K562 (cell line): ENCODE data around the gene ZEB2. TPM values are rescaled to one million over a fixed set of nuclear protein-coding genes. Genes with fewer than 3 reads are reported as not detected.

Source experiments
- ATF3 ChIP-seq, 2 experiments: fragments of 450-650 bp in 1 of 2; sonication (generic) in 1 of 2; formaldehyde crosslinking in 1 of 2; IDR thresholded peaks in 1 of 2; conservative IDR thresholded peaks in 1 of 2; 2 replicates each; pipeline versions ENCODE4 v1.6.1 to v1.8.1; 2016 to 2023; ENCODE audit warnings: mild to moderate bottlenecking in 2 of 2, moderate library complexity in 2 of 2, inconsistent platforms in 1 of 2, missing genetic modification reagents in 1 of 2
- ELK3 ChIP-seq: fragments of 450-650 bp; formaldehyde crosslinking; IDR thresholded peaks from 2 replicates; pipeline ENCODE4 v1.4.0; 2020; ENCODE audit warnings: mild to moderate bottlenecking
- KDM1A ChIP-seq, 2 experiments: fragments of 450-650 bp; IDR thresholded peaks; 2 replicates each; pipeline ENCODE4 v1.6.1; 2016; ENCODE audit warnings: mild to moderate bottlenecking in 2 of 2
- NR0B1 ChIP-seq: fragments of 450-650 bp; IDR thresholded peaks from one replicate; pipeline ENCODE4 v1.6.1; 2018; ENCODE audit warnings: mild to moderate bottlenecking, moderate library complexity; ENCODE audit not compliant: partially characterized antibody
- PRMT5 ChIP-seq: sonication (generic); formaldehyde crosslinking; IDR thresholded peaks from 2 replicates; pipeline ENCODE4 v1.5.0; 2020; ENCODE audit warnings: missing genetic modification reagents
- RBBP5 ChIP-seq: fragments of 200-600 bp; sonication (generic); IDR thresholded peaks from 2 replicates; pipeline ENCODE4 v1.6.1; 2012; ENCODE audit warnings: borderline replicate concordance, mild to moderate bottlenecking, low read length, control low read depth, inconsistent platforms; ENCODE audit not compliant: insufficient read depth, poor library complexity, severe bottlenecking
- SPI1 ChIP-seq: IDR thresholded peaks from 2 replicates; pipeline ENCODE4 v1.6.1; 2011; ENCODE audit warnings: low read depth, low read length, control low read depth, borderline replicate concordance
- STAT5B ChIP-seq: fragments of 250-450 bp; sonication (Bioruptor Pico); IDR thresholded peaks from 2 replicates; pipeline ENCODE4 v1.8.0; 2021; ENCODE audit warnings: mild to moderate bottlenecking, inconsistent platforms
- TCF7L2 ChIP-seq: fragments of 150-350 bp; IDR thresholded peaks from 2 replicates; pipeline ENCODE4 v1.6.1; 2016; ENCODE audit warnings: low read depth, mild to moderate bottlenecking, low read length, moderate library complexity
- TEAD2 ChIP-seq: fragments of 450-650 bp; IDR thresholded peaks from 2 replicates; pipeline ENCODE4 v1.6.1; 2016; ENCODE audit warnings: missing genetic modification characterization, control low read depth, missing compliant biosample characterization
- ZC3H4 ChIP-seq: sonication (generic); formaldehyde crosslinking; IDR thresholded peaks from 2 replicates; pipeline ENCODE4 v1.9.0; 2021; ENCODE audit warnings: missing genetic modification reagents, borderline replicate concordance
- ZNF318 ChIP-seq, 2 experiments: fragments of 450-650 bp; IDR thresholded peaks; 2 replicates each; pipeline ENCODE4 v1.6.1; 2016; ENCODE audit warnings: mild to moderate bottlenecking in 2 of 2, borderline replicate concordance in 1 of 2, low read depth in 1 of 2, moderate library complexity in 1 of 2
- ZNF384 ChIP-seq: IDR thresholded peaks from 2 replicates; pipeline ENCODE4 v1.6.1; 2012; ENCODE audit warnings: low read depth, low read length, improper control_type of control experiment
- polyA plus RNA-seq, 8 experiments: library from polyadenylated mRNA; depleted of rRNA in 4 of 8; stranded (reverse) in 5 of 8; unstranded in 3 of 8; fragments of >200 nt; fragmentation: Nextera tagmentation in 2 of 8; fragmentation: Illumina TruSeq in 1 of 8; extraction: Ambion mirVana in 2 of 8; extraction: Trizol in 1 of 8; gene quantifications; 2 replicates each; pipeline versions ENCODE4 v1.2.1 to v1.2.3, GENCODE V29; 2011 to 2014; ENCODE audit warnings: inconsistent platforms in 1 of 8, missing spikeins in 1 of 8
- total RNA-seq, 7 experiments: library from RNA; depleted of rRNA in 6 of 7; stranded (reverse); fragments of >200 nt in 6 of 7; fragmentation: Illumina TruSeq in 2 of 7; extraction: Trizol in 2 of 7; gene quantifications; 2 replicates each; pipeline versions ENCODE4 v1.2.1 to v1.2.3, GENCODE V29; 2011 to 2021; ENCODE audit warnings: low replicate concordance in 1 of 7

The ZEB2 gene
- total and polyA plus RNA-seq, 9 of the 15 experiments (the other 6 are each of a cell fraction or from before 2014, with no cell fraction given), result 15.1 to 113 (median 72.3) TPM

GRCh38 chr2:144510294-144510991, 9.5 kb downstream of the ZEB2 start (continued):
- TF ChIP-seq ATF3 (IDR thresholded peaks at IDR 0.05), result 0 out of 2 replicates have a peak, but pooled peaks have one; percentile 14
- no peak for TF ChIP-seq ATF3 (CRISPR knock-in tag; conservative IDR thresholded peaks at IDR 0.05)
- TF ChIP-seq RBBP5, result peak; percentile 12
- no peak for TF ChIP-seq ELK3 (CRISPR knock-in tag)
- TF ChIP-seq KDM1A (IDR thresholded peaks at IDR 0.05), result 0 out of 4 replicates have a peak, but pooled peaks of 1 of the 2 experiments have one; percentile 9
- no peak for TF ChIP-seq STAT5B (CRISPR knock-in tag)
- no peak for TF ChIP-seq PRMT5
- no peak for TF ChIP-seq ZNF384
- TF ChIP-seq TCF7L2, result no peak
- TF ChIP-seq SPI1, result no peak
- TF ChIP-seq ZC3H4, result no peak
- TF ChIP-seq ZNF318 (IDR thresholded peaks at IDR 0.05; ENCODE audit: borderline replicate concordance in 1 of 2, low read depth in 1 of 2), result 0 out of 4 replicates have a peak, but pooled peaks of 1 of the 2 experiments have one; percentile 12
- no peak for TF ChIP-seq TEAD2
- no peak for TF ChIP-seq NR0B1
